SHP77 treated with DMSO at 0.1 percent for 48 hours (cell line): ENCODE data around the gene COL26A1.

Source experiments
- DNase-seq: peaks from one replicate; lab custom pipeline; 2025; lab: John Stamatoyannopoulos, UW

Gene COL26A1

DNA sequence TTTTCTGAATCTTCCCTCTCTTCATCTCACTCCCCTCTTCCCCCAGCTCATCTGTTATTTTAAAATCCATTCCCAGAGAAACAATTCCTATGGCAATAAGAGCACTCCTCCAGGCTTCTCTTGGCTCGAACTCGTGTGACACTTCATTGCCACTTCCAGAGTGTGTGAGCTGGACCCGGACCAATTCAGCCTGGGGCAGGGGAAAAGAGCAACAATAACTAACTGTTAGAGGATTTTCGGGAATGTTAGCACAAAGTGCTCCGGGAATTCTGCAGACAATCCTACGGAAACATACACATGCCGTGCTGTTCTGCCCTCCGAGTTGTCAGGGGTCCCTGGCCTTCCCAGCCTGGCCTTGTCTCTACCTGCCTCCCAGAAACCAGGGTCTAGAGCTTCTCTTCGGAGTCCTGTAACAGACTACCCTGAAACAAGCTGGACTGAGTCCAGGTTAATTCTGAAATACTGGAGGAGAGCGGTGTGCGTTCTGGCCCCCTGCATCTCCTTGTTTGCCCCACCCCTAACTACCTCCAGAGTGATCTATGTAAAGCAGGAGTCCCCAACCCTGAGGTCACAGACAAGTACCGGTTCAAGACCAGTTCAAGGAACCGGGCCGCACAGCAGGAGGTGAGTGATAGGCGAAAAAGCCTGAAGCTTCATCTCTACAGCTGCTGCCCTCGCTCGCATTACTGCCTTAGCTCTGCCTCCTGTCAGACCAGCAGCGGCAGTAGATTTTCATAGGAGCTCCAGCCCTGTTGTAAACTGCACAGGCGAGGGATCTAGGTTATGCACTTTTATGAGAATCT is 11.3 kb downstream of the COL26A1 start:
- no peak for DNase-seq

DNA sequence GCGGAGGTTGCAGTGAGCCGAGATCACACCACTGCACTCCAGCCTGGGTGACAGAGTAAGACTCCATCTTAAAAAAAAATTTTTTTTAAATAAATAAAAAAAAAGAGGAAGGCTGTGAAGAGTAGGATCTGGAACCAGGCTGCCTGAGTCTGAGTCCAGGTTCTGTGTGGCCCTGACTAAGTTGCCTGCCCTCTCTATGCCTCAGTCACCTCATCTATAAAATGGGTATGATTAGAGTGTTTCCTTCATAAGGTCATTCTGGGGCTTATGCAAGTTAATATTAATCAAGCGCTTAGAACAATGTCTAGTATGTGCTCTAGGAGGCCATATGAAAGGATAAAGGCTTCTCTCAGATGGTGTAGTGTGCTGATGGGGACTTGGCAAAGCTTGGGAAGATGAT is 12.3 kb downstream of the COL26A1 start:
- no peak for DNase-seq

DNA sequence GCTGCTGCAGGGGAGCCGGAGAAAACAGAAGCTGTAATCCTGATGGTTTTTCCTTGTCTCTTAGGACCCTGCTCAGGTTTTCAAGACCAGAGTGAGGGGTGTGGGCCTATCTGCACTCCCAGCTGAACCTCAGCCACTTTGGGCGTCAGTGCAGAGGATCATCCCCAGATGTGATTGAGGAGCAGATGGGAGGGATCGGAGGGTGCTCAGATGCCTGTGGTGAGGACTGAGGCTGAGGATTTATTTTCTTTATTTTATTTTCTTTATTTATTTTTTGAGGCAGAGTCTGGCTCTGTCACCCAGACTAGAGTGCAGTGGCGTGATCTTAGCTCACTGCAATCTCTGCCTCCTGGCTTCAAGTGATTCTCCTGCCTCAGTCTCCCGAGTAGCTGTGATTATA is 13.9 kb downstream of the COL26A1 start:
- DNase-seq = no peak

DNA sequence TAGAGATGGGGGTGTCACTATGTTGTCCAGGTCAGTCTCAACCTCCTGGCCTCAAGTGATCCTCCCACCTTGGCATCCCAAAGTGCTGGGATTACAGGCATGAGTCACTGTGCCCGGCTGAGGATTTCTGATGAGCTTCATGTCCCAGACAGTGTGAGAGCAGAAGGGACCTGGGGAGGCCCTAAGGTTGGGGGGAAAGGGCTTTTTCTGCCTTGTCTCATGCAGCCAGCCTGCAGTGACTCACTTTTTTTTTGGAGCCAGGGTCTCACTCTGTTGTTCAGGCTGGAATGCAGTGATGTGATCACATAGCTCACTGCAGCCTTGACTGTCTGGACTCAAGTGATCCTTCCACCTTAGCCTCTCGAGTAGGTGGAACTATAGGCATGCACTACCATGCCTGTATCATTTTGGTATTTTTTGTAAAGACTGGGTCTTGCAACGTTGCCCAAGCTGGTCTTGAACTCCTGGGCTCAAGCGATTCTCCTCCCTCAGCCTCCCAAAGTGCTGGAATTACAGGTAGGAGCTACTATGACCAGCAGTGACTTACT is 14.6 kb downstream of the COL26A1 start:
- no peak for DNase-seq

DNA sequence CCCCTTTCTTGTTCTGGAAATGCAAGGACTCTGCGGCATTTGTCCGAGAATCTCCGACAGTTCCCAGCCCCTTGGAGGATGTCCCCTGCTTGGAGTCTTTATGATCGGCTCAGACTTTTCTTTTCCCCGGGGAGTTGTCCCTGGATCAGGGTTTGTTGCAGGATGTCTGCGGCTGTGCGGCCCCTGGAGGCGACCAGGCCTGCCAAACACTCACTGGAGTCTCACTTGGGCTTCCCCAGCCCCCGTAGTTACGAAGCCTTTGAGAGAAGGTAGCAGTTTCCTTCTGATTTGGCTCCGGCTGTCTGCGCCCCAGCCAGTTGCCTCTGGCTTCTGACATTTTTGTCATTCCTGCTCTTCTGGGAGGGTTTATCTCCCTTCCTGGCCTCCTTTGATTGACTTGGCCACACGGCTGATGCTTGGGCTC is 16.1 kb downstream of the COL26A1 start:
- DNase-seq = no peak

DNA sequence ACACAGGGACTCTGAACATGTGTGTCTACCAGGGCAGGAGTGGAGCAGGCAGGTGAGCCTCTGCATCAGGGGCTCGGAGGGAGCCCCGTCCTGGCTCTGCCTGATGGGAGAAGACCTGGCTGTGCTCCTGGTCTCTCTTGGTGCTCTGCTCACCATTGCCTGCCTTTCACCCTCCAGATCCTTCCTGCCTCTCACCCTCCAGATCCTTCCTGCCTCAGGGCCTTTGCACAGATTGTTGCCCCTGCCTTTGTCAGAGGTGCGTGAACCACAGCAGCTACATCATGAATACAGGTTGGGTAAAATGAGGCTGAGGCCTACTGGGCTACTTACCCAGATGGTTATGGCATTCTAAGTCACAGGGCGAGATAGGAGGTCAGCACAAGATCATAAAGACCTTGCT is 16.6 kb downstream of the COL26A1 start:
- DNase-seq = no peak

DNA sequence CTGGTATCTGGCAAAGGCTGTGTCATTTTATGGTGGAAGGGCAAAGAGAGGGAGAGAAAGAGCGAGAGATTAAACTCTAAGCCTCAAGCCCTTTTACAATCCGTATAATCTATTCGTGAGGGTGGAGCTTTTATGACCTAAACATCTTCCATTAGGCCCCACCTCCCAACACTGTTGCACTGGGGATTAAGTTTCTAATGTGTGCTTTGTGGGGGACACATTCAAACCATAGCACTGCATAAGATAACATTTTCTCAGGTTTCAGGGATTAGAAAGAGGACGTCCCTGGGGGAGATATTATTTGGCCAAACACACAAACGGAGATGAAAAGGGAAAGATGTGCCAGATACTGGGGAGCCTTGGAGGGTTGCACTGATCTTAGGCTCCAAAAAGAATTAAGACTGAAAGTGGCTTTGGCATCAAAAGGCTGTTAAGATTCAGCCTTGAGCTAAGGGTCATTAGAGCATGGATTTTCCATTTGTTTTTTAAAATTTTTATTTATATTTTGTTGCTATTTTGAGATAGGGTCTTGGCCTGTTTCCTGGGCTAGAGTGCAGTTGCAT is 19.0 kb downstream of the COL26A1 start:
- no peak for DNase-seq

DNA sequence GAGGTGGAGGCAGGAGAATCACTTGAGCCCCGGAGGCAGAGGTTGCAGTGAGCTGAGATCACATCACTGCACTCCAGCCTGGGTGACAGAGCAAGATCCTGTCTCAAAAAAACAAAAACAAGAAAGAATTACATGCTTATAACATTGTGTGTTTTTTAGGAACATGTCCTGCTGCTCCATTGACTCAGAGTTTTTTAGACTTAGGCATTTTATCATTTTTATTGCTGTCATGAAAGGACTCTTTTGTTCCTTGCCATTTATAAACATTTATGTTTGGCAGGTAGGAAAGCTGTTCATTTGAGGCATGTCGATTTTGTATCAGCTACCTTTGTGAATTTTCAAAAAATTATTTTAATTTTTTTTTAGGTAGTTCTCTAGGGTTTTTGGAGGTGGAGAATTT is 20.3 kb downstream of the COL26A1 start:
- no peak for DNase-seq

DNA sequence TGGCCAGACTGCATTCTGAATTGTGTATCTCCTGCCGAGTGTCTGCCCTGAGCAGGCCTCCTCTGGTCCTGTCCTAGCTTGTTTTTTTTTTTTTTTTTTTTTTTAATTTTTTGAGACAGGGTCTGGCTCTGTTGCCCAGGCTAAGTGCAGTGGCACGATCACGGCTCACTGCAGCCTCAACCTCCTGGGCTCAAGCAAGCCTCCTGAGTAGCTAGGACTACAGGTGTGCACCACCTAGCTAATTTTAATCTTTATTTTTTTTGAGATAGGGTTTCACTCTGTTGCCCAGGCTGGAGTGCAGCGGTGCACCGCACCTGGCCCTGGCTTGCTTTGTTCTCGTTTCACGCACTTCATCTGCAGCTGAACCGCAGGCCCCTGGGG is 23.5 kb downstream of the COL26A1 start:
- no peak for DNase-seq

DNA sequence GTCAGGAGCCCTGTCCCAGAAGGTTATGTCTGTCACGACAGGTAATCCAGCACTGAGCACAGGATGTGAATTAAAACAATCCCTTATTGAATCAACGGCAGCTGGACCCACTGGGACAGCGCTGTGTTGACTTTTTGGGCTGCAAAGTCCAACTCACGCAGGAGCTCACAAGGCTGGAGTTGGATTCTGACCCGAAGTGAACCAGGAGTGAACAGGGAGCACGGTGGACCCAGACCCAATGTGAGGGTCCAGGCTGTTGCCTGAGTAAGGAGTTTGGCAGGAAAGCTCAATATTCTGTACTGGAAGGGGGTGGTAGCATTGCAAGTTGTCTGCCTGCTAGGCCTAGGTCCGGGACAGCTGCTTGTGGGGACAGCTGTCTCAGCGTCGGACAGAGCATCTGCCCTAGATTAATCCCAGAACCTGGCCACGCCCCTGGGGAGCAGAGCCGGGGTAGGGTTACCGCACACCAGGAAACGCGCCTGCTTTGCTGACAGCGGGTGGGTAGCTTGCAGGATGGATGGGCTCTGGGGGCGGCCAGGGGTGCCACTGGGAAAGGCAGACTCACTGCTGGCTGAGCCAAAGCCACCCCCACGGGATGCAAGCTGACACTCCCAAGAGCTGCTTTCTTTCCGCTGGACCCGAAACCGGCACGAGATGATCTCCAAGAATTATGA is 24.0 kb downstream of the COL26A1 start:
- DNase-seq = peak; percentile 68

DNA sequence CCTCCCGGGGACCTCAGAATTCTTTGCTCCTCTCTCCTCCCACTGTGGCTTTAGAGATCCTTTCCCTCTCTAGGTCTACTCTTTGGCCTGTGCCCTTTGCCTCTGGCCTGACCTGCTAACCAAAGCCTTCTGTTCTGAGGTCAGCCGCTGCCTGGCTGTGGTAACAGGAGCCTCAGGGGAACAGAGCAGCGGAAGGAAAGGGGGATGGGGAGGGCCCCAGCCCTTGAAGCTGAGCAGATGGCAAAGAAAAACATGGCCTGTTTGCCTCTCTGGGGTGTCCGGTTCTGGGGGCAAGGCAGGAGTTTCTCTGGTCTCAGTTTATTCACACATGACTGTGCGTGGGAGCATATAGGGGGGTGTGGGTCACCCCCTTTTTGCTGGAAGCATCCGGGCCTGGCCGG is 28.2 kb downstream of the COL26A1 start:
- DNase-seq = no peak

DNA sequence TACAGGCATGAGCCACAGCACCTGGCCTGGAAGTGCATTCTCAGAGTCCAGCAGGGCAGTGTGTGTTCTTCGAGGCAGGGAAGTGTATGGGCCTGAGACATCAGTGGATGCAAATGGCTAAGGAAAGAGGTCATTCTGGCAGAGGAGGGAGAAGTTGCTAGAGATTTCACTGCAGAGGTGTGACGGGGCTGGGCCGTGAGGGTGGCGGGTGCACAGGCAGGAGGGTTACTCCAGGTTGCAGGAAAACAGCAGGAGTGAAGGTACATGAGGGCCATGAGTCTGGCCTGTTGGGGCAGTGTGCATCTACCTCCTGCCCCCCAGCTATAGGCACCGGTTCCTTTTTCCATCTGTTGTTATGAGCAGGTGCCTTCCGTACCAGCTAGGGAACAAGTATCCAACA is 29.3 kb downstream of the COL26A1 start:
- DNase-seq = no peak

DNA sequence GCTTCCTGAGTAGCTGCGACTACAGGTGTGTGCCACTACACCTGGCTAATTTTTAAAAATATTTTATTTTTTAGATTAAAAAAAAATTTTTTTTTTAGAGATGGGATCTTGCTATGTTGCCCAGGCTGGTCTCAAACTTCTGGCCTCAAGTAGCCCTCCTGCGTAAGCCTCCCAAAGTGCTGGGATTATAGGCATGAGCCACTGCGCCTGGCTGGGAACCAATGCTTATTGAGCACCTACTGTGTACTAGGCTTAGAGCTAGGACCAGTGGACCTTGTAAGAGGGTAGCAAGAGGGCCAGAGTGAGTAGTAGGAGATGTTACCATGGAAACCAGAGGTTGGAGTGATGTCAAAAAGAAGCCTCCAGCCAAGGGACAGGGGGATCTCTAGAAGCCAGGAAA is 31.2 kb downstream of the COL26A1 start:
- DNase-seq = no peak

DNA sequence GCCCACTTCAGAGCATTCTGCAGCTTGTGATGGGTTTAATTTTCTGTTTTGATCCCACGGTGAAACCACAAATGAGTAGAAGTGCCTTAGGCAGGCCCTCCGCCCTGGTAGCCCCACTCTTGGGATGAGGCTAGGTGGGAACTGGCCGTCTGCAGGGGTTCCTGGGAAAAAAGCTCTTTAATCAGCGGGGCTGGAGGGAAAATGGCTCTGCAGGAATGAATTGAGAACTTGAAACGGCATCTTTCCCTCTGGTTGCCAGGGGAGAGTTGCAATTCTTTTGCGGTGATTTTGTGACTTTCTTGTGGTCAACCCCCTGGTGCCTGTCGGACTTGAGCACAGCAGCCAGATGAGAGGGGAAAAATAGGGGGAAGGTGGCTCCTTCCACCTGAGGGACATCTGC is 32.7 kb downstream of the COL26A1 start:
- no peak for DNase-seq

DNA sequence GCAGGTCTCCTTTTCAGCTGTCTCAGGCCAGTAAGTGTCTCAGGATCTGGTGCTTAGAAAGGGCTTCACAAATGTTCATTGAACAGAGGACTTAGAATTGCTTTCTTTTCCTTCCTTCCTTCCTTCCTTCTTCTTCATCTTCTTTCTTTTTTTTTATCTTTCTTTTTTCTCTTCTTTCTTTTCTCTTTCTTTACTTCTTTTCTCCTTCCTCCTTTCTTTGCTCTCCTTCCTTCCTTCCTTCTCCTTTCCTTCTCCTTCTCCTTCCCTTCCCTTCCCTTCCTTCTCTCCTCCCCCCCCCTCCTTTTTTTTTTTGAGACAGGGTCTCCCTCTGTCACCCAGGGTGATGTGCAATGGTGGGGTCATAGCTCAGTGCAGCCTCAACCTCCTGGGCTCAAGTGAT is 34.6 kb downstream of the COL26A1 start:
- DNase-seq = no peak

DNA sequence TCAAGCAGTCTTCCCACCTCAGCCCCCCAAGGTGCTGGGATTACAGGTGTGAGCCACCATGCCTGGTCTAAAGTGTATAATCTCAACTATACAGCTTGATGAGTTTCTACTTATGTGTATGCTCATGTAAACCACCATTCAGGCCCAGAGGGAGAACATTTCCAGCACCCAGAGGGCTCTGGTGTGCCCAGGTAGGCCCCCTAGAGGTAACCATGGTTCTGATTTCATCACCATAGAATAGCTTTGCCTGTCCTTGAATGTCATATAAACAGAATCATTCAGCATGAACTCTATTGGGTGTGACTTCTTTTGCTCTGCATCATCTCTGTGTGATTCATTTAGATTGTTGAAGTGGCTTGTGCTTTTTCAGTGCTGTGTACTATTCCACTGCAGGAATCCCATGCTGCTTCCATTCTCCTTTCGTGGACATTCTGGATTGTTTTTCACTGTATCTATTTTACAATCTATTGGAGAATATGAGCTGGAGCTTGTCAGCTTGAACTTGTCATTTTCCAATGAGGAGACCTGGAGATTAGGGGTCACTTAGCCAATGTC is 35.2 kb downstream of the COL26A1 start:
- no peak for DNase-seq

DNA sequence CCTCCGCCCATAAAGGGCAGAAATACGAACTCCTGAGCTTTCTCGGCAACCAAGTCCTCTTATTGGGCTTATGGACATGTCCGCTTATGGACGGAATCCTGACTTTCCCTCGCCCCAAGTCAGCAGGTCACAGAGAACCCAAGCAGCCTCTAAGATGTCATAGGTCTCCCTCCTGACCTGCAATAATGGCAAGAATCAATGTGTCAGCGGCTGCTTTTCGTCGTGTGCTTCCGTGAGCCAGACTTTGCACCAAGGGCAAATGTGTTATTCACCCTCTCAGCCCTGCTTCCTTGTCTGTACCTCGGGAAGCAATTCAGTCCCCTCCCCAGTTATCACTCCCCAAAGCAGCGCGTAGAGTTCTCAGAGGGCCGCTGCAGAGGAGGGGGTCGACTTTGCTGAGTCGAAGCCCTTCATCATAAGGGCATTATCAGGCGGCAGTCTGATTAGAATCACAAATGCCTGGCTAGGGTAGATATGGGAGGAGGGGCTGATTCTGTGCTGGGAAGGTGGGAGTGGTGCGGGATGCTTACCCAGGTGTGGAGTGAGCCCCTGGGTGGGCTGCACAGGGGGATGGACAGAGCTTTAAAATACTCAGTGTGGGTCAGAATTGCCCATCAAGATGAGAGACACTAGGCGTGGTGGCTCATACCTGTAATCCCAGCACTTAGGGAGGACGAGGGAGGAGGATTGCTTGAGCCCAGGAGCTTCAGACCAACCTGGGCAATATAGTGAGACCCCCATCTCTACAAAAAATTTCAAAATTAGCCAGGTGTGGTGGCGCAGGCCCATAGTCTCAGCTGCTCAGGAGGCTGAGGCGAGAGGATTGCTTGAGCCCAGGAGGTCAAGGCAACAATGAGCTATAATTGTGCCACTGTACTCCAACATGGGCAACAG is 36.0 kb downstream of the COL26A1 start:
- DNase-seq = no peak

DNA sequence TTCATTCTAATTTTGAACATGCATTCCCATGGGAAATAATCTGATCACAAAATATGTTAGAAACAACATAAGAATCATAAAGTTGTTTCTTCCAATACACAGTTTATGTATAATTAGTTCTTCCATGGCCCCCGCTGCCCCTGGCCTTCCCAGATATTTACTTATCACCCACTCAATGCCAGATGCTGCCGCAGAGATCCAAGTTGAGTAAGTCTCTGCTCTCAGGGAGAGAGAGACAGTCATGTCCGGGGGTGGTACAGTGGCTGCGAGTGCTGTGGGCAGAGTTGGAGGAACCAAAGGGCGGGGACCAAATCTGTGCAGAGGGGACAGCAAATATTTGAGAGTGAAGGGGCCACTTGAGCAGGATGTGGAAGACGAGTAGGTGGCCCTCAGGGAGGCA is 37.1 kb downstream of the COL26A1 start:
- DNase-seq = no peak

DNA sequence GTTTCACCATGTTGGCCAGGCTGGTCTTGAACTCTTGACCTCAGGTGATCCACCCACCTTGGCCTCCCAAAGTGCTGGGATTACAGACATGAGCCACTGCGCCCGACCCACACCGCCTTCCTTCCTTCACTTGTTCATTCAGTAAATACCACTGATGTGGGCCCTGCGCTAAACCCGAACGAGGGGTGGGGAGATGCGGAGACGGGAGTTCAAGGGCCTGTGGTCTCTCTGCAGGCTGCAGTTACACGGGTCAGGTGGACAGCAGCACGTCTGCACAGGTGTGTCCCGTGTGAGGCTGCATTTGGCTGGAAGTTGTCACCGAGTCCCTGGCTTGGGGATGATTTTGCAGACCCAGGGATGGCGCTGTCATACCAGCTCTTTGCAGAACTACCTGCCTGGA is 38.1 kb downstream of the COL26A1 start:
- no peak for DNase-seq

DNA sequence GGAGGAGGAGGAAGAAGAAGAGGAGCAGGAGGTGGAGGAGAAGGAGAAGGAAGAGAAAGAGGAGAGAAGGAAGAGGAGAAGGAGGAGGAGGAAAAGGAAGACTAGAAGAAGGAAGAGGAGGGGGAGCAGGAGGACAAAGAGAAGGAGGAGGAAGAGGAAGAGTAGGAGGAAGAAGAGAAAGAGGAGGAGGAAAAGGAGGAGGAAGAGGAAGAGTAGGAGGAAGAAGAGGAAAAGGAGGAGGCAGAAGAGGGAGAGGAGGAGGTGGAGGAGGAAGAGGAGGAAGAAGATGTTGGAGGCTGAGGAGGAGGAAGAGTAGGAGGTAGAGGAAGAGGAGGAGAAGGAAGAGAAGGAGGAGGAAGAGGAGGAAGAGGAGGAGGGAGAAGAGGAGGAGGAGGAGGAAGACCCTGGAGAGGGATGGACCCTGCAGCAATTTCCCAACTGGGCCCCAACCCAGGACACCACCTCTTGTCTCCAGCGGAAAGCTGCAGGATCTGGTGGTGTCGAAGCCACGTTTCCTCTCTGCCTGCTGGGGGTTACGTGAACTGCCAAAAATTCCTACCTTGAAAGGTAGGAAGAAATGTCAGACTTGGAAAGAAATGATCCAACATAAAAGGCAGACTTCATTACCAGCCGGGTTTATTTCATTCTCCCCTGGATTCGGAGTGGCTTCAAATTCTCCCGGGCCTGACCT is 38.9 kb downstream of the COL26A1 start:
- DNase-seq = no peak

DNA sequence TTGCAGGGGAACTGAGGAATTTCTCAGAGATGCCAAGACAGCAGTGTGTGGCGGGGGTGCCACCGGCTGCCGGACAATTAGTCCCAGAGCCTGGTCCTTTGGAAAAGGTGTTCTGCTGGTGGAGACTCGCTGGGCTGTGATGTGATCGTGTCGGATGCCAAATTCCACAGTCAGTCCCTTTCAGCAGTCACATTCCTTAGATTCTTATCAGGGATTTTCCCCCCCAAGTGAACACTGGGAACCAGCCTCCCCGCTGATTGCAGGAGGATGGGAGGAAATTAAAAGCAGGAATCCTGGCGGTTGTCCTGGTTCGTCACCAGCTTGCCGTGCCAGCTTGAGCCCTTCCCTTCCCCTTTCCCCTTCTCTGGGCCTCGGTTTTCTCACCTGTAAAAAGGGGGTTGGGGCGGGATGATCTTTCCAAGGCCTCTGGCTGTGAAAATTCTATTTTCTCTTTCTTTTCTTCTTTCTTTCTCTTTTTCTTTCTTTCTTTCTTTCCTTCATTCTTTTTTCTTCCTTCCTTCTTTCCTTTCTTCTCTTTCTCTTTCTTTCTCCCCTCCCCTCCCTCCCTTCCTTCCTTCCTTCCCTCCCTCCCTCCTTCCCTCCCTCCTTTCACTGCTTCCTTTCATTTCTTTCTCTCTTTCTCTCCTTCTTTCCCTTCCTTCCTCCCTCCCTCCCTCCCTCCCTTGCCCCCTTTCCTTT is 39.6 kb downstream of the COL26A1 start:
- DNase-seq = no peak
